Activated effector memory CD4-positive, alpha-beta T cell treated with Interleukin-2 at 50 U/mL for 16 hours (primary cell): ENCODE data around the gene GBX1.

Experiments
- DNase-seq: peaks from one replicate; pipeline ENCODE4 v3.0.0-alpha.2; 2020

Gene GBX1

GRCh38 chr7:151172273-151173141 is 5.0 kb upstream of the GBX1 start:
- peak; percentile 69 for DNase-seq

DNA sequence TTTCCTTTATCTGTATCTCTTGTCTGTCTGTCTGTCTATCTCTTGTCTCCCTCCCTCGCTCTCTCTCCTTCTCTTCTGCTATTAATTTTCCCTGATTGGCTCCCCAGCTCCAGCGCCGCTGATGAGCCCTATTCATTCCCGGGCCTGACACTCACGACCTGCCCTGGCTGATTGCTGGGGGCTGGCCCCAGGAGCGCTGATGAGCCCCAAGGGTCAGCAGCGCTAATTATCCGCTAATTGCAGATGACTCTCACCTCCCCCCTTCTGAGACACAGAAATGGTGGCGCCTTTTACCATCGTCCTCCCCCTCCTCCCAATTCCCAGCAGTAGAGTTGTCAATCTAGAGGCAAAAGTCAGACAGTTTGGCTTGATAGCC is 1.3 kb upstream of the GBX1 start:
- DNase-seq, result no peak

DNA sequence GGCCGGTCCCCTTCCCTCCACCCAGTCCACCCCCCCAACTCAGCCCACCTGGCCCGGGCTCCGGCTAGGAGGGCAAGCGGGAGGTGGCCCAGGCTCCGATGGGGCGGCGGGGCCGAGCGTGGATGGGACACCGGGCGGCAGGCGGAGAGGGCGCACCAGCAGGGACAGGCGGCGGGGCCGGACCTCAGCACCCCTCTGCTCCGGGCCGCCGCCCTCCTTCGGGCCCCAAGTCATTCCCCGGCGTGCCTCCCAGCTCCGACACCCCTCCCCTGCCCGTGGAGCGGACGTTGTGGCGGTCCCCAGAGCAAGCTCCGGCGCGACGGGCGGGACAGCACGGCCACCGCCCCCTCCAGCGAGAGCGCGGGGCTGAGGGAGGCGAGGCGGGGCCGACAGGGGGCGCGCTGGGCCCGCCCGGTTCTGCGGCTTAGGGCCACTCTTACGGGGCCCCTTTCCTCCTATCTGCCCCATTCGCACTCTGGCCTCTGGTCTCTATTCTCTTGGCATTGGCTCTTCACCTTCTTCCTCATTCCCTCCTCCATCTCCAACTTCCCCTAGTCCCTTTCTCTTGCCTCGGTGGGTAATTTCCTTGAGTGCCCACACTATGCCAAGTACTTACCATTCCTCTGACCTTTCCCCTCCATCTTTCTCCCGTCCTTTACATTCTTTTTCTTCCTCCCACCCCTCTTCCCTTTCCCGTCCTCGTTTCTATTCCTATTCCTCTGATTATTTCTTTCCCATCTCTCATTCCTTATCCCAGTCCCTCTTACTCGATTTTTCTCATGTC is 701 bp upstream of the GBX1 start:
- DNase-seq, result peak; percentile 51

DNA sequence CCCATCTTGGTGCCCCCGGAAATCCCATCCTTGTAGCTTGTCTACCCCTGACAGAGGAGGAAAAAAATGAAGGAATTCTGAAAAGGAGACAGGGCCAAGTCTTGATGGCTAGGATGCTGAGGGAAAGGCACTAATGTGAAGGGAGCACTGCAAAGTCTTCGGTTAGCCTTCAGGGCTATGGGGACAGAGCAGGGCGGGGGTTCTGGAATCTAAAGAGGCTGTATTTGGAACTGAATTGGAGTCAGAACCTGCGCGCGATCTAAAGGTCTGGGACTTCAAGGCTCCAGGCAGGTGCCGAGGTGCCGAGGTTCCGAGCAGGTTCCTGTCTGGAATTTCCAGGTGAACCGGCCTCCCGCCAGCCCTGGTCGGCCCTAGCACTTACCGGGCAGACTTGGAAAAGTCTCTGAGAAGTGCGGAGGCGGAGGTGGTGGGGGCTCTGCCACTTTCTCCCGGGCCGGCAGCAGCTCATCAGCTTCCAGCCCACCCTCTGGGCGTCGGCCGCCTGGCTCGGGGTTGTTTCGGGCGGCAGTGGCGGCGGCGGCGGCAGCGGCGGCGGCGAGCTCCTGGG is 781 bp downstream of the GBX1 start:
- DNase-seq, result no peak

DNA sequence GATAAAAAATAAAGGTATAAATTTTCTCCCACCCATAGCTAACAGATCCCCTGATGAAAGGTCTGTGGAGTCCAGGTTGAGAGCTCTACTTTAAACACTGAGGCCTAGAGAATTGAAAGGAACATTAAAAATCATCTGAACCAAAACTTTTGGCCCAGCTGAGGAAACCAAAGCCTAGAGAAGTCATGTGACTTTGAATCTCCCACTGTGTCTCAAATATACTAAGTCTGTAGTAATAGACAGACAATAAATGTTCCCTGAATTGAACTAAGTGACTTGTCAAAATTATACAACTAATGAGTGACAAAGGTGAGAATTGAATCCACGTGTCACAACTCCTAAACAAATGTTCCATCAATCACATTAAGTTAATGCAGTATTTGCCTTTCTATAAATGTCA is 5.7 kb downstream of the GBX1 start:
- DNase-seq, result no peak

DNA sequence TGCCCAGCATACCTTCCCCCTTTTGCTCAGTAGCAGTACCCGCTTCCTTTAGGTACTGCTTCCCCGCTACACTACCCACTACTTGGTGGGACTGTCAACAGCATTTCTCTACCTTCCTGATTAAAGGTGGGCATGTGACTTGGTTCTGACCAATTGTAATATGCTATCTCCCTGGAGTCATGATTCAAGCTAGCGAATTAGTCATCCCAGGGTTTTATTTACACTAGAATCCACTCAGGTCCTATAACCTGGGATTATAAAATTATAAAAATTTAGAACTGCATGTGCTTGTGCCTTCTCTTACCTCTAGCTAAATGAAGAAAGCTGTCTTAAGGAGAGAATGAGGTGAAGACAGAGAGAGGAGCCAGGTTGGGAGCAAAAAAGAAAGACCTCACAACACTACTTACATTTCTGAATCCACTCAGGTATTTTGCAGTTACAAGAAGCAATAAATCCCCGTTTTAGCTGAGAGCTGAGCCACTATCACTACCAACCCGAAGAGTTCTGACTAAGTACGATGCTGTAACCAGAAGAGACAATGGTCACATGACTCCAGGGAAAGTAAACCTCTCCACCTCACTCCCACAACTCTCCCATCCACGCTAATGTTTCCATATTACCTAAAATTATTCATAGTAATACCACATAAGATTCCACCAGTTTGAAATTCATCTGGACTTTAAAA is 9.7 kb downstream of the GBX1 start:
- no peak for DNase-seq

GRCh38 chr7:151152643-151153513 is 14.6 kb downstream of the GBX1 start:
- DNase-seq, result no peak

DNA sequence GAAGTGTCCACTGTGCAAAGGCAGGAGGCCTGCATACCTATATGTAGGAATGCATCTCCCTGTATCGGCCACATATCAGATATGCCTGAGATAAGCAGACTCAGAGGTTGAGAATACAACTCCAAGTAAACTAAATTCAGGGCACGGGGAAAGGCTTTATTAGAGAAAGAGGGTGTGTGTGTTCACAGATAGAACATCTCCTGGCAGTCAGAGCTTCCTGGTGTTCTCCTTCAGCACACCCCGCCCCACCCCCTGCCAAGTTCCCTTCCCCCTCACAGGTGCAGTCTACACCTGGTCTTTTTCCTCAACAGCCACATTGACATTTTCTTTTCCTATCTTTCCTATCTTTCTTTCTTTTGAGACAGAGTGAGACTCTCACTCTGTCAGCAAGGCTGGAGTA is 17.1 kb downstream of the GBX1 start:
- no peak for DNase-seq

DNA sequence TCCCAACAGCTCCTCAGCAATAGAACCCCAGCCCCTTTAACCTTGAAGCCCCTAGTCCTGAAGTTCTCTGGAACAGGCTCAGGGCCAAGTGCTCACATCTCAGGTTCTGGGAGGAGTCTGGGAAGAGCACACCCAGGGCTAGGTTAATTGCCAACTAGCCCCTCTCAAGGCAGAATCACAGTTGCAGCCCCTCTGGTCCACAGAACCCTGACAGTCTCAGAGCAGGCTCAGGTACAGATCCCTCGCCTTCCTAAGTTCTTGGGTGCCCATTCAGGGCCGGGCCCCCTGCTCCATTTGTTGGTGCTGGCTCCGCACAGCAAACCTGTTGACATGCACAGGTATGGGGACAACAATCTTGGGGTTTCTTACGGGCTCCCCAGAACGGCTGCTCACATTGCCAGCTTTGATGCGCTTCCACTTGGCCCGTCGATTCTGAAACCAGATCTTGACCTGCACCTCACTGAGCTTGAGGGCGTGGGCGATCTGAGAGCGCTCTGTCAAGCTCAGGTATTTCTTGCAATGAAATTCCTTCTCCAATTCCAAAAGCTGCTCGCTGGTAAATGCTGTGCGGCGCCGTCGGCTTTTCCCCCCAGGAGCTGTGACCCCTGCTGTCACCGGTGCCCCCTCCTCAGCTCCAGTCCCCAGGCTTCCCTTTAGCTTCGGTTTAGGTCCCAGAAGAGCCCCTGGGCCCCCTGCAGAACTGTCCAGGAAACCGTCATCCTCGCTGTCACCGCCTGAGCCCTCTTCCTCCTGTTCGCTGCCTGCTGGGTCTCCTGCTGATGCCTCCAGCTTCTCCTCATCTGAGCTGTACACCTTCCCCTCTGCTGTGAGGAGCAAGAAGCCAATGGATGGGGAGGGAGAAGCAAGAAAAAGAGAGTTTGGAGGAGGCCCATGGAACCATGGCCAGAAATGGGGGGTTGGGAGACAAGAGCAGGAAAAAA is 18.9 kb downstream of the GBX1 start:
- no peak for DNase-seq

GRCh38 chr7:151146761-151147160 is 20.7 kb downstream of the GBX1 start:
- DNase-seq, result no peak

DNA sequence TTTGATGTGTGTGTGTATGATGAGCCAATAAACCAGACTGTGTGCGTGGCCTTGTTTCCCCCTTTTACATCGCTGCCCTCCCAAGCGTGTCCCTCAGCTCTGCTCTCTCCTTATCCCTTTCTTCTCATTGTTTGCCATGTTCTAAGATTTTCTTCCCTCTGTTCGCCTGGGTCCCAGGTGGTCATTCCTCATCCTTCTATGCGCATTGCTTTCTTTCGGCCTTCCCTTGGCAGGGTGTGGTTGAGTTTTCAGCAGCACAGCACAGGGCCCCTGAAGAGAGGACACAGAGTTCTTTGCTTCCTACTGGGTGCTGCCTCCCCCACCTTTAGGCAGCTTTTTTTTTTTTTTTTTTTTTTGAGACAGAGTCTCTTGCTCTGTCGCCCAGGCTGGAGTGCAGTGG is 23.1 kb downstream of the GBX1 start:
- no peak for DNase-seq

DNA sequence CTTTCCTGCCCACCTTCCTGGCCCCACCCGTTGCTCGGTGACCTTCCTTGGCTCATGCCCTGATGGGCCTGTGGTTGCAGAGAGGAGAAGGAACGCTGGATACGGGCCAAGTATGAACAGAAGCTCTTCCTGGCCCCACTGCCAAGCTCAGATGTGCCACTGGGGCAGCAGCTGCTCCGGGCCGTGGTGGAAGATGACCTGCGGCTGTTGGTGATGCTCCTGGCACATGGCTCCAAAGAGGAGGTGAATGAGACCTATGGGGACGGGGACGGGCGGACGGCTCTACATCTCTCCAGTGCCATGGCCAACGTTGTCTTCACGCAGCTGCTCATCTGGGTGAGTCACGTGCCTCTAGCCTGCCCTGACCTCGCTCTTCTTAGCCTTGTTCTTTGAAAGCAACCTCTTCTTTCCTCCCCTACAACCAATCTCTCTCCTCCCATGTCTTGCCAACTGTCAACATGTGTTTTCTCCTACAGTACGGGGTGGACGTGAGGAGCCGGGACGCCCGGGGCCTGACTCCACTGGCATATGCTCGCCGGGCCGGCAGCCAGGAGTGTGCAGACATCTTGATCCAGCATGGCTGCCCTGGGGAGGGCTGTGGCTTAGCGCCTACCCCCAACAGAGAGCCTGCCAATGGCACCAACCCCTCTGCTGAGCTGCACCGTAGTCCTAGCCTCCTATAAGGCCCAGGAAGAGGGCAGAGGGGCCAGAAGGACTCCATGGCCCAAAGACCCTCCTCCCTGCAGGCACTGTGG is 24.1 kb downstream of the GBX1 start:
- DNase-seq, result no peak

DNA sequence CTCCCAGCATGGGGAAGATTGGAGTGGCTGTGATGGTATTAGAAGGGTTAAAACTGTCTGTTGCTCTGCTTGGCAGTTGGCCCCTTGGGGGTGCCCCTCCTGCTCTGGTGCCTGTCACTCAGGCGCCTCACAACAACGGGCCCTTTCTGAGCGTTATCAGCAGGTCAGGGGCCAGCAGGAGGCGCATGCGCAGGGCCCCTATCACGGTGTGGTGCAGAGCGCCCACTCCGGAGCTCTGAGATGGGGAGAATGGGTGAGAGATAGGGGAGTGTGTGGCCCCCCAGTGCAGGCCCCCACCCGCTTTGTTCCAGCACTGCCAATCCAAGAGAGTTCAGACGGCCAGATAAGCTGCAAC is 24.8 kb downstream of the GBX1 start:
- DNase-seq, result no peak

GRCh38 chr7:151141855-151142685 is 25.4 kb downstream of the GBX1 start:
- DNase-seq, result no peak

DNA sequence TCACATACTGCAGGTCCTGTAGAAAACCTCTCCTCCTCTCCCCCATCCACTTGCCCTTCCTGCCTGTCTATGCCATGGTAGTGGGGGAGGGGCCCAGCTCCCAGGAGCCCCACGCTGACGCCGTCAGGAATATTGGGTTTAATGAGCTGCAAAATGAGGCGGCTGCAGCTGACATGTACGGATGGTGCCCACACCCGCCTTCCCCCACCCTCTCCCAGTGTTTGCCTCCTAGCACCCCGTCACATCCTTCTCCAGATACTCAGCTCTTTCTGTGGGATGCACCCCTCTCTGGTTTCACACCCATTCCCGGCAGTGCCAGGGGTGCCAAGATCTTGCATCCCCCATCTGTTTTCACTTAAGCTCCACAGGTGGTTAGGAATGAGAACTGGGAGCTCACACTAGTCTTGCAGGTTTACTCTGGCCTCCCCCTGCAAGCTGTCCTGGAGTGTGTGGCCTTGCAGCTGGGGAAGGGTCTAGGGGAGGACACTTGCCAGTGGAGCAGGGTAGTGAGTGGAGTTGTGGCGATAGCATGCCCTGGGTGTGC is 26.1 kb downstream of the GBX1 start:
- DNase-seq, result no peak

DNA sequence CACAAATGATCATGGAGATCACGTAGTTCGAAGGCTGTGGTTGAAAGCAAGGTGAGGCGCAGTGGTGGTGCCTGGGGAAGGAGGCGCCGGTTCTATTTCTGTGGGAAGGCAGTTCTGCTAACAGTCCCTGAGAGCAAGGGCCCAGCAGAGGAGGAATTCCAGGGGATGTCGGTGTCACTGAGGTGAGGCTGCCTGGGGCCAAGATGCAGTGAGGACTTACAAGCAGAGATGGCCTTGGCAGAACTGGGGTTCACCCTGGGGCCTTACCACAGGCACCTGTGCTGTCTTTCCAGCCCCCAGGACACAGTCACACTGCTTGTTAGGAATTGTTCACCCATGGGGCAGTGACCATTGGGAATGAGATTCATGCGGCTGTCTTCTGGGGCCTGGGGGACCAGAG is 26.7 kb downstream of the GBX1 start:
- DNase-seq, result no peak

- DNase-seq, result no peak
These were observed 27.7 kb downstream of the GBX1 start for GRCh38 chr7:151139791-151140190.

DNA sequence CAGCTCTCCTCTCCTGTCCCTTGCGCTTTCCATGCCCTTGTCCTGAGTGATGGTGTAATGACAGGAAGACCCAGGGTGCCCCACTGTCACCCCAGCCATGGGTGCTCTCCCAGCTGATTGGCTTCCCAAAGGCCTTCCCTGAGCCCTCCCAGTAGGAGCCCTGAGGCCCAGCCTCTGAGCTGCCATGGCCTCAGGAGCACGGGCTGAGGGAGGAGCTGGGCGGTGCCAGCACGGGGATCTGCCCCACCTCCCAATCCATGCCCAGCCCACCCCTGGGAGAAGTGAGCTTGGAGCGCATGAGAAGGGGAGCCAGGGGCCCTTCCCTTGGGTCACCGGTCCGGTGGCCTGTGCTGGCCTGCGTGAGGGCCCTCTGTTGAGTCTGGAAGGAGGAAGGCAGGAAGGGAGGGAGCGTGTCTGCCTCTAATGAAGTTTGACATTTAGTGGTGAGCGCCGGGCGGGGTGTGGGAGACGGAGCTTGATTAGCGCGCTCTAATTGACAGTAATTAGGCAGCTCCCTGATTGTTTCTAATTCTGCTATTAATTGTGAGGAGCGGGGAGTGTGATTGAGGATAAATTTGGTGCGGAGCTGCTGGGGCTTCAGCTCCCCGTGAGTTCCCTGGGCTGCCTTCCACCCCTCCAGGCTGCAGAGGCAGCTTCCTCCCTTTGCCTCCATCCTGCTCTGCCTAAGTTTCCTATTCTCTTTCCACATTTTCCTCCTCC is 28.3 kb downstream of the GBX1 start:
- no peak for DNase-seq
